ENCODE measurements around the gene DSG3.
"Not testable (repeated sequence)": the region's sequence is repeated elsewhere in the genome, so short reads cannot be mapped to it uniquely, and the experiment has no call there.

The DSG3 gene

GRCh38 chr18:31494705-31495244 lies 47.2 kb downstream of the DSG3 start:
- not testable (repeated sequence) for DNase-seq

- DNase-seq: no peak
These were observed 49.9 kb downstream of the DSG3 start for GRCh38 chr18:31497404-31497835.

GRCh38 chr18:31497836-31498573 lies 50.5 kb downstream of the DSG3 start, which contains the start of gene DSG2:
DSG2 (plus strand) TSS chr18:31498177; CDS start chr18:31498252, 75 bp downstream.
- DNase-seq: peak; percentile 11

- no peak for DNase-seq
These were observed 51.3 kb downstream of the DSG3 start for GRCh38 chr18:31498574-31499524.

- DNase-seq: no peak
These were observed 52.6 kb downstream of the DSG3 start for GRCh38 chr18:31500051-31500688.

GRCh38 chr18:31503011-31503410 lies 55.5 kb downstream of the DSG3 start:
- DNase-seq: no peak

GRCh38 chr18:31504455-31505147 lies 57.1 kb downstream of the DSG3 start:
- DNase-seq: no peak

GRCh38 chr18:31505156-31505555 lies 57.6 kb downstream of the DSG3 start:
- no peak for DNase-seq

GRCh38 chr18:31506024-31506742 lies 58.6 kb downstream of the DSG3 start:
- no peak for DNase-seq

GRCh38 chr18:31507124-31507523 lies 59.6 kb downstream of the DSG3 start:
- not testable (repeated sequence) for DNase-seq

GRCh38 chr18:31508781-31509180 lies 61.2 kb downstream of the DSG3 start:
- DNase-seq: no peak

GRCh38 chr18:31509571-31509970 lies 62.0 kb downstream of the DSG3 start:
- no peak for DNase-seq

GRCh38 chr18:31510319-31510718 lies 62.8 kb downstream of the DSG3 start:
- DNase-seq: no peak

GRCh38 chr18:31511098-31511497 lies 63.6 kb downstream of the DSG3 start:
- DNase-seq: no peak

GRCh38 chr18:31512203-31512764 lies 64.7 kb downstream of the DSG3 start:
- no peak for DNase-seq

GRCh38 chr18:31513189-31513935 lies 65.8 kb downstream of the DSG3 start:
- no peak for DNase-seq

- DNase-seq: no peak
These were observed 68.9 kb downstream of the DSG3 start for GRCh38 chr18:31516437-31516836.

- no peak for DNase-seq
These were observed 78.8 kb downstream of the DSG3 start for GRCh38 chr18:31526374-31526773.
